ENCODE data around the gene PTPN12.

- TF ChIP-seq EZH2phosphoT487 (IDR thresholded peaks at IDR 0.05; ENCODE audit: insufficient read depth, low read depth) (no peak), EZH2 (IDR thresholded peaks at IDR 0.05; ENCODE audit: insufficient read depth, poor library complexity, severe bottlenecking) (no peak)
These were observed 128.1 kb downstream of the PTPN12 start for GRCh38 chr7:77665161-77665560.

All from GM23248 (cell line).